ENCODE data around the gene ZMYM3.

DNA sequence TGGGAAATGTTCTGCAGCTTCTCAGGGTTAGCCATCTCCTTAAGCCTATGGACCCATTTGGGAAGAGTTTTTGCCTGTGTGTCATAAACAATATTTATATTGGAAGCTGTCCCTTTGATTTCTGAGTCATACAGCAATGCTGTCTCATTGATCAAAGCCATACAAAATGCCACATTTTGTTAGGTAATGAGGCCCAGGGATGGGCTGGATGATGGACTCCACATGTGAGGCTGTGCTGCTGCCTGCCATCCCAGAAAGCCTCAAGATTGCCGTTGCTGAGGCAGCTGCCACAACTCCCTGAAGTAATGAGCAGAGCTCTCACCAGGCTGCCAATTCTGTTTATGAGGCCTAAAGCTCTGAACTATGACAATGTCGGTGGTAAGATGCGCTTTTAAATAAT is 43.1 kb downstream of the ZMYM3 start:
- TF ChIP-seq, protein P1, sequence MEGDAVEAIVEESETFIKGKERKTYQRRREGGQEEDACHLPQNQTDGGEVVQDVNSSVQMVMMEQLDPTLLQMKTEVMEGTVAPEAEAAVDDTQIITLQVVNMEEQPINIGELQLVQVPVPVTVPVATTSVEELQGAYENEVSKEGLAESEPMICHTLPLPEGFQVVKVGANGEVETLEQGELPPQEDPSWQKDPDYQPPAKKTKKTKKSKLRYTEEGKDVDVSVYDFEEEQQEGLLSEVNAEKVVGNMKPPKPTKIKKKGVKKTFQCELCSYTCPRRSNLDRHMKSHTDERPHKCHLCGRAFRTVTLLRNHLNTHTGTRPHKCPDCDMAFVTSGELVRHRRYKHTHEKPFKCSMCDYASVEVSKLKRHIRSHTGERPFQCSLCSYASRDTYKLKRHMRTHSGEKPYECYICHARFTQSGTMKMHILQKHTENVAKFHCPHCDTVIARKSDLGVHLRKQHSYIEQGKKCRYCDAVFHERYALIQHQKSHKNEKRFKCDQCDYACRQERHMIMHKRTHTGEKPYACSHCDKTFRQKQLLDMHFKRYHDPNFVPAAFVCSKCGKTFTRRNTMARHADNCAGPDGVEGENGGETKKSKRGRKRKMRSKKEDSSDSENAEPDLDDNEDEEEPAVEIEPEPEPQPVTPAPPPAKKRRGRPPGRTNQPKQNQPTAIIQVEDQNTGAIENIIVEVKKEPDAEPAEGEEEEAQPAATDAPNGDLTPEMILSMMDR (IDR thresholded peaks at IDR 0.05; ENCODE audit: poor library complexity) = no peak
- TF ChIP-seq EZH2 (IDR thresholded peaks at IDR 0.05; ENCODE audit: borderline replicate concordance) = no peak

All from hepatocyte (in vitro differentiated cells).